CD4-positive, alpha-beta T cell treated with Interleukin-4 for 4 hours (primary cell): ENCODE data around the gene SGMS1.
"Not testable (repeated sequence)": the region's sequence is repeated elsewhere in the genome, so short reads cannot be mapped to it uniquely, and the experiment has no call there.

Experiments
- DNase-seq: peaks from one replicate; pipeline ENCODE4 v3.0.0-alpha.2; 2020

SGMS1 gene

DNA sequence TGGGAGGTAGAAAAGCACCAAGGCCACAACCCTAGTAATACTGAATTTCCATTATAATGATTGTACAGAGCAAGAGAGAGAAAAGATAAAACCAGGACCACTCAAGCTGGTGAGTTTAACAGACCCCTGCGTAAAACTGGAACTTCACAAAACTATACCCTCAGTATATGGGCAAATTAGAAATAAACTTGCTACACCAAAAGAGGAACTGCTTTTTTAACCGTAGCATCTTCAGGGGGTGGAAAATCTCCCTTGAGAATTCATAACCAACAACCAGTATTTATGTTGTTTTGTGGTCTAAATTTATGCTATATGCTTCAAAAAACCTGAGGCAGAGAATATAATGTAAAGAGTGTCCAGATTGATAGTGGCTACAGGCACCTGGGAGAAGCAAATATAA, 171.2 kb downstream of the SGMS1 start:
- no peak for DNase-seq

- DNase-seq, result no peak
Observed at GRCh38 chr10:50447691-50448090, 176.1 kb downstream of the SGMS1 start.

DNA sequence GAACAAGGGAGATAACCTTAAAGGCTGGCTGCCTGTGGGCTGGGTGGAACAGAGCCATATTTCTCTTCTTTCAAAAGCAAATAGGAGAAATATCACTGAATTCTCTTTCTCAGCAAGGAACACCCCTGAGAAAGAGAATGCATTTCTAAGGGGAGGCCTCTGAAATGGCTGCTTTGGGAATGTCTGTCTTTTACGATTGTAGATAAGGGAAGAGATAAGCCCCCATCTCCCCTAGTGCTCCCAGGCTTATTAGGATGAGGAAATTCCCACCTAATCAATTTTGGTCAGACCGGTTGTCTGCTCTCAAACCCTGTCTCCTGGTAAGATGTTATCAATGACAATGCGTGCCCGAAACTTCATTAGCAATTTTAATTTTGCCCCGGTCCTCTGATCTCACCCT, 178.0 kb downstream of the SGMS1 start:
- DNase-seq, result not testable (repeated sequence)

DNA sequence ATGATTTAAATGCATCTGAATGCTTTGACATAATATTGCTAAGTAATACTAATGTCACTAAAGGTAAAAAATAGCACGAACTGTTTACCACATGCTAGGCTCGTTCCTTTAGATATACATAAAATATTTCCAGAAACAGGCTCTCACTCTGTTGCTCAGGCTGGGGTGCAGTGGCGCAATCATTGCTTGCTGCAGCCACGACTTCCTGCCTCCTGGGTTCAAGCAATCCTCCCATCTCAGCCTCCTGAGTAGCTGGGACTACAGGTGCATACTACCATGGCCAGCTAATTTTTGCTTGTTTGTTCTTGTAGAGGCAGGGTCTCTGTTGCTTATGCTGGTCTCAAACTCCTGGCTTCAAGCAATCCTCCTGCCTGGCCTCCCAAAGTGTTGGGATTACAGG, 183.3 kb downstream of the SGMS1 start:
- DNase-seq, result no peak

- no peak for DNase-seq
Observed at GRCh38 chr10:50439806-50440205, 183.9 kb downstream of the SGMS1 start.

DNA sequence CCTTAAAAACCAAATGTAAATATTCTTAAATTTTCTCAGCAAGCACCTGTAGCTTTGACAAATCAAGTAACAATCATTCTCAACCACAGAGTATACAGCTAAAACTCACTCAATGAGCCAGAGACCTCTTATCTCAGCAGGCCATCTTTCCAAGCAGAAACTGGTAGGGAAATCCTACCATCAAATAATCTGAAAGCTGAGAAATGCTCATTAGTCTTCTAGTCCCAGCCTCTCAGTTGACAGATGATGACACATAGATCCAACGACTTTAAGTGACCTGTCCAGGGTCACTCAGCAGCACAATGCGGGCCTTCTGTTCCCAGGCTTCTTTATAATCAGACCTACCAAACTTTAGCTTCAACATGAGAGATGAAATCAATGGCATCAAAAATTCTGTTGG, 184.6 kb downstream of the SGMS1 start:
- no peak for DNase-seq

DNA sequence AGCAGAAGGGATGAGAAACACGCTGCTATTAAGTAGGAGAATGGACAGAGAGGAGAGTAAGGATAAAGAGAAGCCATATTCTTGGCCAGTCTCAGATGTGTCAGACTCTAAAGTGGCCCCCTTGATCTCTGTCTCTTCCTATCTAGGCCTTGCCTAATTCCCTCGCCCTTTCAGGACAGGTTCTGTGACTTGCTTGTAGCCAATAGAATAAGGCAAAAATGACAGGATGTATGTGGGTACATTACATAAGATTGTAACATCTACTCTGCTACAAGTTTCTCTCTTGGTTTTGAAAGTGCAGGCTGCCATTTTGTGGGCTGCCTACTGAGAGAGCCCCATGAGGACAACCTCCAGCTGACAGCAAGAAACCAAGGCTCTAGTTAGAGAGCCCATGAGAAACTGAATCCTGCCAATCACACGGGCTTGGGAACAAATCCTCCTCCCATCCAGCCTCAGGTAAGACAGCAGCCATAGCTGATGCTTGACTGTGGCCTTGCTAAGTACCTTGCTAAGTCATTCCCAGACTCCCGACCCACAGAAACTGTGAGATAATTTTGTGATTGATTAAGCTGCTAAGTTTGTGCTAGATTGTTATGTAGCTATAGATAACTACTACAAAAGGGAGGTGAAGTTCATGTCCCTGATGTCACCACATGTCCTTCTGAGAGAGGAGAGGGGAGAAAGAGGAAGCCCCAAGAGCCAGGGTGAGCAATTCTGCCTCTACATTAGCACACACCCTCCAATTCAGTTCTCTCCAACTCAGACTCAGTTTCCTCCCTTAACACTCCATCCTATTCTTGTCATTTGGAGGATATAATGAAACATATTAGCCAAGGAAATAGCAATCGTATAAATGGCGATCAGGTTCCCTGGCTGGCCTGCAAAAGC, 185.5 kb downstream of the SGMS1 start:
- no peak for DNase-seq

DNA sequence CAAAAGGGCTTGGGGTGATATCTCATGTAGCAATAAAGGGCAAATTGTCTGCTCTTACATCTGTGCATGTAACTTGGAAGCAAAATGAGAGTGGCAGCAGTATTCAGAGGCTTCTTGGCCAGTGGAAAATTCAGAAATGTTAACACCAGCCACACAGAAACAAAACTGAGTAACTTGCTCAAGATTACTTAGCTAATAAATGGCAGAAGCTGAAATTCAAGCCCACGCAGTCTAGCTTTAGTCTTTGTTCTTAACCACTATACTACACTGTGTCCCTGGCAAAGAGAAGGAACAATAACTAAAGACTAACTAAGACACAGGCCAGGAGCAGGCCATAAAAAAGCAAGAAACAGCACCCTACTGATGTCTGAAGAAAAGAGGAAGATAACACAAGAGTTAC, 186.5 kb downstream of the SGMS1 start:
- no peak for DNase-seq

- DNase-seq, result no peak
Observed at GRCh38 chr10:50436805-50437204, 187.0 kb downstream of the SGMS1 start.

GRCh38 chr10:50432211-50433009, 191.3 kb downstream of the SGMS1 start:
- no peak for DNase-seq

DNA sequence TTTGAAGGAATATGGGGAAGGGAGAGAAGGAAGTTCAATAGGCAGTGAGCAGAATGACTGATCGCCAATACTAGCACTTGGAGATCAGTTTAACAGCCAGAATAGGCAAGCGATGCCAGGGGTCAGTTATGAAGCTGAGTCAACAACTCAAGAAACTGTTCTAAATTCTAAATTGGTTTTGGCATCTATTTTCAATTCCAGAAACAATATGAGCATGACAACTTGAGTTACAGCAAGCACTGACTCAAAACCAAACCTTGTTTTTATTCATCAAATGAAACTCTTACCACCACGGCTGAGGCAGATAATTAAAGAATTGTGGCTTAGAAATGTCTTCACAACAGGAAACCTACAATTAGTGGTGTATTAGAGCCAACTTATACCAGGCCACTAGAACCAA, 192.0 kb downstream of the SGMS1 start:
- DNase-seq, result peak; percentile 30

DNA sequence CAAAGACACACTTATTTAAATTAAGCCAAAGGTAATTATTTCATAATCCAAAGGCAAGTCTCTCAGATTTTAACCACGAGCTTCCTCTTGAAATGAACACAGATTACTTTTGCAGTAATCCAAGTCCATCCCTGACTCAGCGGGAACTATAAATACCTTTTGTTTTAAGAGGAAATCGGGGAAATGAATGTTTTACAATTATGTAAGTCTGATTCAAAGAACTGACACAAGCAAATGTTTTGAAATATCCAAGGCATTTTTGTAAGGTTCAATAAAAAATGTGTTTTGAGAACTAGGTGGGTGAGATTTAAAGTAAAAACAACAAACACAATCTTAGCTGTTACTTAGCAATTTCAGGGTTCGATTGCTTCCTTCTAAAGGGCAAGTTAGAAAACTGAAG, 192.6 kb downstream of the SGMS1 start:
- no peak for DNase-seq

DNA sequence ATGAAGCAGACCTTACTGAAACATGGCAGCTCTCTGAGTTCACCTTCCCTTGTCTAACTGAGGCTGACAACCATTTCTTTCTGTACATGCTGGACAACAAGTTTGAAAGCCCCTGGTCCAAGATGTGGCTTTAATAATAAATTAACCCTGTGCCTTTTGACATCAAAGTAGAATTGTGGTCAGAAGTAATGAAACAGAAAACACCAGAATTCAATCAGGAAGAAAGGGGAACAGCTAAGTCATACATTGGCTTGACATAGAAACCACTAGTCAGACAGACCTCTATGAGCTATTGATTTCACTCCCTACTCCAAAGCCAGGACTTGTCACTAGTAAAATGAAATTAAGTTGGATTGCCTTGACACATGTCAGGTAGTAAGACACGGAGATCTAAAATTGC, 197.3 kb downstream of the SGMS1 start:
- no peak for DNase-seq

DNA sequence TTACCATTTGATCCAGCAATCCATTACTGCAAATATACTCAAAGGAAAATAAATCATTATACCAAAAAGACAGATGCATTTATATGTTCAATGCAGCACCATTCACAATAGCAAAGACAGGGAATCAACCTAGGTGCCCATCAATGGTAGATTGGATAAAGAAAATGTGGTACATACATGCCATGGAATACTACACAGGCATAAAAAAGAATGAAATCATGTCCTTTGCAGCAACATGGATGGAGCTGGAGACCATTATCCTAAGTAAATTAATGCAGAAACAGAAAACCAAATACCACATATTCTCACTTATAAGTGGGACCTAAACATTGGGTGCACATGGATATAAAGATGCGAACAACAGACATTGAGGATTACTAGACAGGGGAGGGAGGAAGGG, 198.5 kb downstream of the SGMS1 start:
- not testable (repeated sequence) for DNase-seq

DNA sequence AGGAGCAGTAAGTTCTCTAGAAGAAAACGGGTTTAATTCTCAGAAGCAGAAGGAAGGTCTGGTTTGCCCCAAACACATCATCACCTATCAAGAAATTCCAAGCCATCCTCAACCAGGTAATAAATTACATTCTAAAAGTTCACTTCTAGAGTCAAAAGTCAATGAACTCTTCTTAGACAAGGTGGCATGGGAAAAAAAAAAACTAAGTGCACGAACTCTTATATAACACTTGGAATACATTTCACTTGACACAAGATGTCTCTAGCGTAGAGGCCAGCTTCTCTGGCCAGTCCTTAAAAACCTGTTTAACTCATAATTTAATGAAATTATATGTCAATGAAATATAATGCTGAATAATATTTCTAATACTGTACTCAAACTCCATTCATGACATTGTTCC, 200.3 kb downstream of the SGMS1 start:
- DNase-seq, result no peak

GRCh38 chr10:50422259-50422658, 201.5 kb downstream of the SGMS1 start:
- DNase-seq, result no peak

DNA sequence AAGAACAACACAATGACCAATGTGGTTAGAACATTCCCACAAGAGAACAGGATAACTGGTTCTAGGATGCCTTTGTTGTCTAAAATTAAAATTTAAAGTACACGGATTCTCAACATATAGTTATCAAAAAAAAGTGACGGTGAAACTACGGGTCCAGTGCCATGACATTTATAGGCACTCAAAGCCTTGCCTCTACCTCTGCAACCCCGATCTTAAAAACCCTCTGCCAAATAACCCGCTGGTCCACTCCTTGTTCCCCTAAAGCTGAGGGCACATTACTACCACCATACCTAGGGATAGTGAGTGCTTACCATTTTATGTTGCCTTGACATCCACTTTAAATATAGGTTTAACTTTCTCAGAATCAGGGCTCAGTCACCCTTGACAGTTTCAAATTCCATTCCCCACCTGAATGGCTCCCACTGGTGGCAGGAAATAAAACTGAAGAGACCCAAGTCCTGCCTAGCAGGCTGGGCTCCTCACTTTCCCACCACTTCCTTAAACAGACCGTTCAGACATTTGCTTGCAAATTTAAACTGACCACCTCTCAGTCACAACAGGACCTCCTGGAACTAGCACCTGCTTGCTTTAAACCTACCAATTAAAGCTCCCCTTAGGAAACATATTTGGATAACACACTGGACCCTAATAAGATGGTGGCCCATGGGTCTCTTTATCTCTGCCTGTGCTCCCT, 202.6 kb downstream of the SGMS1 start:
- DNase-seq, result peak; percentile 46

DNA sequence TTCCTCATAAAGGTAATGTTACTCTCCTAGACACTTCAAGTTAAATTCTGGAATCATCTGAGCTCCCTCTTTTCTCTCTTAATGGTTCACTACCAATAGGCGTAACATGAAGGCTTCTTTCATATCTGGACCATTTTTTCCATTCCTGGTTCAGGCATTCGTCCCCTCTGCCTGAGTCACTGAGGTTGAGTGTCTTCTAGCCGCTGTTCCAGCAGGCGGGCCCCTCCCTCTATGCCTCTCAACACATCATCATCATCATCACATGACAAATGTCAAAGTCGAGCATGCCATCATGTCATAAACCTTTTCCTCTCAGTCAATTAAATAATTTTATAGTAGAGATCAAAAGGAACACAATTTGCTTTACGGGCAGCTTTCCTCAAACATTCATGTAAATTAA, 203.6 kb downstream of the SGMS1 start:
- no peak for DNase-seq

DNA sequence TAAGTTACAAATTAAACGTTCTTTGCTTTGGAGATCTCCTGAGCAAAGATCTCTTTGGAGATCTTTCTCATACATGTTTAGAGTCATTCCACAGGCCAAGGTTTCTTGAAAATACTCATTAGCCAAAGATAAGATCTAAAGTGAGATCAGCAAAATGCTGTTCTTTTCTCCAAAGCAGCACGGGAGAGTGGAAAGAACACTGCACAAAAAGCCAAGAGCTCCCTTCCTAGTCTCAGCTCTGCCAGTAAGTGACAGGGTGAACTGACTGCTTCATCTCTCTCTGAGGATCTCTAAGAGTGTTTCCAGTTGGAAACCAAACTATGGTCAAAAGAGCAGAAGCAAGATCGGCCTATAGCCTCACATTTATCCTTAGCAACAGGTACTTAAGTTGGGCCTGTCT, 204.0 kb downstream of the SGMS1 start:
- DNase-seq, result no peak

GRCh38 chr10:50419091-50419490, 204.7 kb downstream of the SGMS1 start:
- DNase-seq, result no peak

DNA sequence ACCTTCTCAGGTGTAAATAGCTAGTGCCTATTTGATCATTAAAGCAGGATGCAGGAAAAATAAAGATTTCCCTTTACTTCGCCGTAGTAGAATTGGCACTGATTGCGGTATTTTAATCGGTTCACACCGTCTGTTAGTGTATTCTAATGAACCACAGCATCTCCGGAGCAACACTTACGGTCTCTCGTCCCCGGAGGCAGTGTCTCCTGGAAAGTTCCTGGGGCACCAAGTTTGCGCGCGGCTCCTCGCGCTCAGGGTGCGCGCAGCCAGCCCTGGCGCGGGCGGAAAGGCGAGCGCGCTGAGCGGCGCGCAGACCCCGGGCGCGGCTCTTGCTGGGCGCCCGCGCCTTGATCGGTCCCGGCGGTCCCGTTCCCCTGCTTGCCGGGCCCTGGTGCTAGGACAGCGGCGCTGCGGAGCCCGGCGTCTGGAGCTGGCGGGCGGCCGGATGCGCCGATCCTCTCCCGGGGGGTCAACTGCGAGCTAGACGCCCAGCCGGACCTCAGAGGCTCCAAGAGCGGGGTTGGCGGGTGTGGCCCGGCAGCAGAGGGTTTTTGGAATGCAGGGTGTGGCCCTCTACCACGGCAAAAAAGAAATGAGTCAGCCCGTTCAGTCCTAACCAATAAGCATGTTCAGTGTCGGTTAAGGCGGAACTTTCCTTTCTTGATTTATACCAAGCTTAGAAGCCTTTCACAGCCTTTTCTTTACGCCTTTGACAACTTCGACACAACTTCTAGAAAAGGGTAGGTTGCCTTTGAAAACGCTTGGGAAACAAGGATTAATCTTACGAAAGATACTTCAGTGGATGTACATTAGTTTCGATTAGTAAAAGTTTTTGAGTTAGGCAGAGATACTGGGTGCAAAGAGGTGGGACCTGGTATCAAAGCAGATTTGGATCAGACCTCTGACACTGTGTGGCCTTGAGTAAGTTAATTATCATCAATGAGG, 205.6 kb downstream of the SGMS1 start:
- peak; percentile 75 for DNase-seq

GRCh38 chr10:50417486-50417885, 206.3 kb downstream of the SGMS1 start:
- DNase-seq, result no peak
